Central memory CD8-positive, alpha-beta T cell (primary cell): Measurements from ENCODE around the gene MEA1.
"Not testable (repeated sequence)": the region's sequence is repeated elsewhere in the genome, so short reads cannot be mapped to it uniquely, and the experiment has no call there.

ENCODE experiments used
- ATAC-seq: fragments of 150-1000 bp; cut with Tn5 transposase; replicated peaks from 2 replicates; pipeline ENCODE4 v1.10.0; 2022; ENCODE audit warnings: mild to moderate bottlenecking, moderate FRiP score, moderate number of reproducible peaks; ENCODE audit not compliant: poor library complexity, severe bottlenecking; ENCODE audit errors: extremely low read depth
- DNase-seq, 2 donors: peaks; one replicate each; pipeline ENCODE4 v3.0.0; 2021; ENCODE audit warnings: low spot score in 2 of 2
- H3K27ac Mint-ChIP-seq: one replicate; pipeline ENCODE4 v1.8.0; 2022; ENCODE audit warnings: low read depth, mild to moderate bottlenecking, moderate library complexity, mixed read lengths
- H3K27me3 Mint-ChIP-seq: one replicate; pipeline ENCODE4 v1.8.0; 2022; ENCODE audit warnings: mixed read lengths
- H3K36me3 Mint-ChIP-seq: one replicate; pipeline ENCODE4 v1.8.0; 2022; ENCODE audit warnings: mild to moderate bottlenecking, moderate library complexity, mixed read lengths; ENCODE audit not compliant: insufficient read depth
- H3K4me1 Mint-ChIP-seq: one replicate; pipeline ENCODE4 v1.8.0; 2022; ENCODE audit warnings: mixed read lengths
- H3K4me3 Mint-ChIP-seq: one replicate; pipeline ENCODE4 v1.8.0; 2022; ENCODE audit warnings: mild to moderate bottlenecking, moderate library complexity, mixed read lengths
- H3K9me3 Mint-ChIP-seq: one replicate; pipeline ENCODE4 v1.8.0; 2022; ENCODE audit warnings: mixed read lengths

MEA1 gene

GRCh38 chr6:43016176-43016942 is 2.6 kb upstream of the MEA1 start:
- H3K9me3 Mint-ChIP-seq: no peaks in the 10 kb centered on the region
- no peaks in the 10 kb centered on the region for H3K27me3 Mint-ChIP-seq
- peak overlapping the region; percentile 89 for H3K4me3 Mint-ChIP-seq
- peaks cover 43% of the 10 kb centered on the region for H3K4me1 Mint-ChIP-seq
- H3K36me3 Mint-ChIP-seq: peaks cover 12% of the 10 kb centered on the region
- H3K27ac Mint-ChIP-seq: no peak overlapping the region
- DNase-seq: no peak
- no peak for ATAC-seq

DNA sequence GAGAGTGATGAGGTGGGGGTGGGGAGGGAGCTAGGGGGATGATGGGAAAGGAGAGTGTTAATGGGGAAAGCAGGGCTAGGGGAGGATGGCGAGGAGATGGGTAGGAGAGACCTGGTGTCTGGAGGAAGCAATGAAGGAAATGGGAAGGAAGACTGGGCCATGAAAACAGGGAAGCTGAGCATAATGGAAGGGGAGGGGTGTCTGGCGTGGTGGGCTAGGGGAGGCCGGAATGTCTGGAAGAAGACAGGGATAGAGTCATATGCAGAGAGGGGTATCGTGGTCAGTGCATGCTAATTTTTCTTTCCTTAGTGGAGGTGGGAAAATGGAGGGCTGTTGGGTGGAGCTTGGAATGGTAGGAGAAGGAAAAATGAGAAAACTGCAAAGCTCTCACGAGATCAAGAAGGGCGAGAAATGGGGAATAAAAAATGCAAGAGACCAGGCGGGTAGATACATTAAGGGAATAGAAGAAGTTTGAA is 726 bp upstream of the MEA1 start:
- DNase-seq (no peak), ATAC-seq (no peak)
- H3K27ac Mint-ChIP-seq: peak overlapping the region; percentile 92
- peak overlapping the region; percentile 89 for H3K4me3 Mint-ChIP-seq
- H3K4me1 Mint-ChIP-seq: peaks cover 45% of the 10 kb centered on the region
- H3K36me3 Mint-ChIP-seq: peaks cover 12% of the 10 kb centered on the region
- H3K27me3 Mint-ChIP-seq: no peaks in the 10 kb centered on the region
- no peaks in the 10 kb centered on the region for H3K9me3 Mint-ChIP-seq

GRCh38 chr6:43013097-43013842 is 476 bp downstream of the MEA1 start:
- Mint-ChIP-seq H3K4me1 (peaks cover 45% of the 10 kb centered on the region), H3K36me3 (peaks cover 12% of the 10 kb centered on the region), H3K9me3 (no peaks in the 10 kb centered on the region), H3K4me3 (peak overlapping the region; percentile 89), H3K27ac (peak overlapping the region; percentile 92), H3K27me3 (no peaks in the 10 kb centered on the region)
- ATAC-seq (peak; percentile 5), DNase-seq (no peak)

GRCh38 chr6:43012364-43012763 is 1.4 kb downstream of the MEA1 start:
- Mint-ChIP-seq H3K36me3 (peaks cover 15% of the 10 kb centered on the region), H3K4me1 (peaks cover 45% of the 10 kb centered on the region), H3K9me3 (no peaks in the 10 kb centered on the region), H3K27me3 (no peaks in the 10 kb centered on the region), H3K27ac (peak overlapping the region; percentile 92), H3K4me3 (peak overlapping the region; percentile 89)
- DNase-seq (no peak), ATAC-seq (no peak)

DNA sequence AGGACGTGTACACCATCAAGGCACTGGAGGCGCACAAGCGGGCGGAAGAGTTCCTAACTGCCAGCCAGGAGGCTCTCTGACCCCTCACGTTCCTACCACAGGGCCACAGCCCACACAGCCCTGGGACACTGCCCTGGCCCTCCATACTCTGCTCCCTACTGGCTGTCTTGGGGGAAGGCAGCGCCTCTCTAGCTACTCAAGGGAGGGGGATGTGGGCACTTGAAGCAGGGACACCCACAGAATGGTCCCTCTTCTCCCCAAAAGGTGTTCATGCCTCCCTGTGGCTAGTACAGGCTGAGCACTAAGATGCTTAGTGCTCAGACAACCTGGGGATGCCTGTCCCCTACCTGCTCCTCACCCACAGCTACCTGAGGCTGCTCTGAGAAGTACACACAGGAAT is 2.5 kb downstream of the MEA1 start:
- no peaks in the 10 kb centered on the region for H3K9me3 Mint-ChIP-seq
- no peaks in the 10 kb centered on the region for H3K27me3 Mint-ChIP-seq
- H3K4me3 Mint-ChIP-seq: no peak overlapping the region
- H3K36me3 Mint-ChIP-seq: peaks cover 23% of the 10 kb centered on the region
- DNase-seq (no peak), ATAC-seq (no peak)
- no peak overlapping the region for H3K27ac Mint-ChIP-seq
- peaks cover 43% of the 10 kb centered on the region for H3K4me1 Mint-ChIP-seq

DNA sequence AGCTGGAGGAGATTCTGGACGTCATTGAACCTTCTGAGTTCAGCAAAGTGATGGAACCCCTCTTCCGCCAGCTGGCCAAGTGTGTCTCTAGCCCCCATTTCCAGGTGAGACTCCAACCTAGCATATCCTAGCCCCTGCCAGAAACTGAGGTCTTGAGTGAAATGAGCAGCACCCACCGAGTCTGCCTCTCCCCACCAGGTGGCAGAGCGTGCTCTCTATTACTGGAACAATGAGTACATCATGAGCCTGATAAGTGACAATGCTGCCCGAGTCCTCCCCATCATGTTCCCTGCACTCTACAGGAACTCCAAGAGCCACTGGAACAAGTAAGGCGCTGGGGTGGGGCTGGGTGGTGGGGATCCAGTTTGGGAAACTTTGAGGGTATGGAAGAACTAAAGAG is 4.6 kb downstream of the MEA1 start:
- DNase-seq: no peak
- Mint-ChIP-seq H3K4me3 (no peak overlapping the region), H3K36me3 (peaks cover 25% of the 10 kb centered on the region), H3K9me3 (no peaks in the 10 kb centered on the region), H3K4me1 (peaks cover 29% of the 10 kb centered on the region), H3K27me3 (no peaks in the 10 kb centered on the region), H3K27ac (no peak overlapping the region)
- no peak for ATAC-seq

- Mint-ChIP-seq H3K4me1 (peaks cover 9% of the 10 kb centered on the region), H3K27me3 (no peaks in the 10 kb centered on the region), H3K9me3 (no peaks in the 10 kb centered on the region), H3K27ac (no peak overlapping the region), H3K4me3 (no peak overlapping the region), H3K36me3 (peaks cover 25% of the 10 kb centered on the region)
- DNase-seq: no peak
- no peak for ATAC-seq
These were observed 6.6 kb downstream of the MEA1 start for GRCh38 chr6:43007126-43007525.

DNA sequence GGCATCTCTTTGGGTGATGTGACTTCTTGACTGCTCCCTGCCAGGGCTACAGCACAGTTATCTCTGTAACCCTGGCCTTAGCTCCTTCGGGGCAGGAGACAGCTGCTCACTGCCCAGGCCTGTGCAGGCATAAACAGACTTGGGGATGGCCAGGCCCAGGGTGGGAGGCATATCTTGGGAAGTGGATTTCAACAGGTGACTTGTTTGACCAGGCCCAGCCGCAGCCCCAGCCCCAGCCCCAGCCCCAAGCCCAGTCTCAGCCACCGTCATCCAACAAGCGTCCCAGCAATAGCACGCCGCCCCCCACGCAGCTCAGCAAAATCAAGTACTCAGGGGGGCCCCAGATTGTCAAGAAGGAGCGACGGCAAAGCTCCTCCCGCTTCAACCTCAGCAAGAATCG is 7.5 kb downstream of the MEA1 start:
- peak overlapping the region; percentile 67 for H3K27ac Mint-ChIP-seq
- H3K27me3 Mint-ChIP-seq: no peaks in the 10 kb centered on the region

DNA sequence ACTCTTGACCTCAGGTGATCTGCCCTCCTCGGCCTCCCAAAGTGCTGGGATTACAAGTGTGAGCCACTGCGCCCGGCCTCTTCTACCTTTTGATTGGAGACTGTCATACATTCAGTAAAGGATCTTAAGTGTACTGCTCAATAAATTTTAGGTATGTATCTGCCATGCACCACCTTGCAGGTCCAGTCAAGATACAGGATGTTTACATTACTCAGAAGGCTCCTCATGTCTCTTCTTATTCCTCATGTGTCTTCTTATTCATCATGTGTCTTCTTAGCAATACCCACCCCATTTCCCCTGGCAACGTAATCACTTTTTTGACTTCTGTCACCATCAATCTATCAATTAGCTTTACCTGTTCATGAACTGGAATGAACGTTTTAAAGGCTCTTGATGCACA is 7.9 kb downstream of the MEA1 start:
- Mint-ChIP-seq H3K27me3 (no peaks in the 10 kb centered on the region), H3K27ac (peak overlapping the region; percentile 67), H3K9me3 (no peaks in the 10 kb centered on the region), H3K36me3 (peaks cover 24% of the 10 kb centered on the region), H3K4me1 (peaks cover under 1% of the 10 kb centered on the region), H3K4me3 (no peak overlapping the region)
- ATAC-seq (no peak), DNase-seq (no peak)

More for the DNA sequence above, 7.5 kb downstream of the MEA1 start:
- peaks cover under 1% of the 10 kb centered on the region for H3K4me1 Mint-ChIP-seq
- H3K36me3 Mint-ChIP-seq: peaks cover 24% of the 10 kb centered on the region
- ATAC-seq: no peak
- H3K9me3 Mint-ChIP-seq: no peaks in the 10 kb centered on the region
- no peak overlapping the region for H3K4me3 Mint-ChIP-seq
- no peak for DNase-seq

- ATAC-seq (no peak), DNase-seq (no peak)
- Mint-ChIP-seq H3K27me3 (no peaks in the 10 kb centered on the region), H3K4me3 (no peak overlapping the region), H3K9me3 (no peaks in the 10 kb centered on the region), H3K36me3 (peaks cover 19% of the 10 kb centered on the region), H3K27ac (no peak overlapping the region), H3K4me1 (peaks cover 4% of the 10 kb centered on the region)
These were observed 11.9 kb downstream of the MEA1 start for GRCh38 chr6:43001843-43002242.

- not testable (repeated sequence) for ATAC-seq, H3K9me3 Mint-ChIP-seq, DNase-seq, H3K4me1 Mint-ChIP-seq, H3K27me3 Mint-ChIP-seq, H3K4me3 Mint-ChIP-seq, H3K27ac Mint-ChIP-seq
- H3K36me3 Mint-ChIP-seq: peaks cover 18% of the 10 kb centered on the region
These were observed 15.5 kb downstream of the MEA1 start for GRCh38 chr6:42998205-42998604.

DNA sequence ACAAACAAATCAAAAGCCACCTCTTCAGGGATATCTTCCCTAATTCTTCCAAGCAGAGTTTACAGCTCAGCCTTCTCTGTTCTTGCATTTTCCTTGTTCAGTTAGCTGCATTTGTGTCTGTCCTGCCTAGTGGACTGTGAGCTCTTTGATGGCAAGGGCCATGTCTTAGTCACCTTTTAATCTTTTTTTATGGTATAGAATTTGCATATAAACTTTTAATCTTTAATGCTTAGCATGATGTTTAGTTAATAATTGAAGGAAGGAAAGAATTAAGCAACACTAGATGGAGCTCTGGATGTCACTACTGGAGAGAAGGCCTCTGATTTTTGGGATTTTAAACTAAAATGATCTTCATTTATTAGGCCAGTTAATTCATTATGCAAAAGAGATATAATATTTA is 17.2 kb downstream of the MEA1 start:
- no peaks in the 10 kb centered on the region for H3K27me3 Mint-ChIP-seq
- H3K4me1 Mint-ChIP-seq: peaks cover 9% of the 10 kb centered on the region
- no peak overlapping the region for H3K27ac Mint-ChIP-seq
- H3K36me3 Mint-ChIP-seq: peaks cover 12% of the 10 kb centered on the region
- no peak for DNase-seq
- no peak overlapping the region for H3K4me3 Mint-ChIP-seq
- ATAC-seq: no peak
- H3K9me3 Mint-ChIP-seq: no peaks in the 10 kb centered on the region

GRCh38 chr6:42993445-42993844 is 20.3 kb downstream of the MEA1 start:
- DNase-seq (no peak), ATAC-seq (no peak)
- Mint-ChIP-seq H3K27me3 (no peaks in the 10 kb centered on the region), H3K4me1 (peaks cover 24% of the 10 kb centered on the region), H3K4me3 (no peak overlapping the region), H3K36me3 (peaks cover 15% of the 10 kb centered on the region), H3K9me3 (no peaks in the 10 kb centered on the region), H3K27ac (no peak overlapping the region)
